GM18951 (cell line): Measurements from ENCODE around the gene RFLNA.

Experiments
- POLR2A ChIP-seq: IDR thresholded peaks from 4 replicates; pipeline ENCODE4 v1.6.1; 2011; ENCODE audit warnings: mild to moderate bottlenecking; ENCODE audit not compliant: insufficient read length, insufficient read depth; ENCODE audit errors: extremely low read depth
- in situ Hi-C: fragments of 300-500 bp; cut with MboI; formaldehyde crosslinking; loops from one replicate; pipeline ENCODE4 v1.12.0; 2022; ENCODE audit warnings: low sequenced_read_pairs, mixed read lengths, inconsistent platforms; ENCODE audit not compliant: unreplicated experiment

The RFLNA gene

GRCh38 chr12:124361074-124361970 is 66.4 kb downstream of the RFLNA start:
- TF ChIP-seq POLR2A, result no peak
- in situ Hi-C loops, result loop anchor here (25.0 kb wide), 1 partner anchor 401 kb away; no protein-coding TSS in a partner anchor

- in situ Hi-C loops, result loop anchor here (25.0 kb wide), 1 partner anchor 400 kb away; no protein-coding TSS in a partner anchor
These were observed 67.1 kb downstream of the RFLNA start for GRCh38 chr12:124361996-124362395.

GRCh38 chr12:124363353-124363965 is 68.6 kb downstream of the RFLNA start:
- in situ Hi-C loops, result loop anchor here (25.0 kb wide), 1 partner anchor 399 kb away; no protein-coding TSS in a partner anchor
- TF ChIP-seq POLR2A, result no peak

More at GRCh38 chr12:124361996-124362395, 67.1 kb downstream of the RFLNA start:
- no peak for TF ChIP-seq POLR2A

GRCh38 chr12:124364543-124364942 is 69.7 kb downstream of the RFLNA start:
- no peak for TF ChIP-seq POLR2A
- in situ Hi-C loops, result loop anchor here (25.0 kb wide), 1 partner anchor 398 kb away; no protein-coding TSS in a partner anchor
